ENCODE results near the gene STAP2. TPM values are rescaled to one million over a fixed set of nuclear protein-coding genes. Genes with fewer than 3 reads are reported as not detected.

The STAP2 gene
- total RNA-seq, 4 donors from 2014 or later = 4.6 to 18.8 (median 7.7) TPM

- TF ChIP-seq CTCF (IDR thresholded peaks at IDR 0.05) = no peak
- ATAC-seq (ENCODE audit: low FRiP score) (no peak), DNase-seq (ENCODE audit: low spot score) (no peak)
These were observed 24.7 kb downstream of the STAP2 start for GRCh38 chr19:4313847-4314490.

GRCh38 chr19:4310247-4311121 is 28.1 kb downstream of the STAP2 start:
- no peak for TF ChIP-seq CTCF (IDR thresholded peaks at IDR 0.05)
- DNase-seq (ENCODE audit: low spot score) = no peak
- ATAC-seq (ENCODE audit: low FRiP score) = peak; percentile 14

GRCh38 chr19:4305659-4306058 is 33.0 kb downstream of the STAP2 start:
- no peak for ATAC-seq (ENCODE audit: low FRiP score)
- no peak for TF ChIP-seq CTCF (IDR thresholded peaks at IDR 0.05)
- DNase-seq (ENCODE audit: low spot score) = no peak

GRCh38 chr19:4305257-4305612 is 33.4 kb downstream of the STAP2 start:
- no peak for TF ChIP-seq CTCF (IDR thresholded peaks at IDR 0.05)
- ATAC-seq (ENCODE audit: low FRiP score) (no peak), DNase-seq (ENCODE audit: low spot score) (no peak)

- no peak for TF ChIP-seq CTCF (IDR thresholded peaks at IDR 0.05)
- no peak for DNase-seq (ENCODE audit: low spot score)
- no peak for ATAC-seq (ENCODE audit: low FRiP score)
These were observed 33.9 kb downstream of the STAP2 start, which contains the start of gene FSD1 for GRCh38 chr19:4304538-4305256. Gene FSD1 (plus strand): TSS chr19:4304598. CDS start chr19:4304747, 149 bp downstream.

GRCh38 chr19:4303819-4304537 is 34.6 kb downstream of the STAP2 start:
- no peak for TF ChIP-seq CTCF (IDR thresholded peaks at IDR 0.05)
- DNase-seq (ENCODE audit: low spot score) = no peak
- no peak for ATAC-seq (ENCODE audit: low FRiP score)
